GM19438 (cell line): ENCODE measurements around the gene RBBP5.

ENCODE experiments used
- ATAC-seq: cut with Tn5 transposase; IDR thresholded peaks from one replicate; pipeline ENCODE4 v1.9.1; 2021; ENCODE audit warnings: low read depth; ENCODE audit not compliant: unreplicated experiment

The RBBP5 gene

GRCh38 chr1:205075642-205076155, 46.1 kb downstream of the RBBP5 start:
- no peak for ATAC-seq

DNA sequence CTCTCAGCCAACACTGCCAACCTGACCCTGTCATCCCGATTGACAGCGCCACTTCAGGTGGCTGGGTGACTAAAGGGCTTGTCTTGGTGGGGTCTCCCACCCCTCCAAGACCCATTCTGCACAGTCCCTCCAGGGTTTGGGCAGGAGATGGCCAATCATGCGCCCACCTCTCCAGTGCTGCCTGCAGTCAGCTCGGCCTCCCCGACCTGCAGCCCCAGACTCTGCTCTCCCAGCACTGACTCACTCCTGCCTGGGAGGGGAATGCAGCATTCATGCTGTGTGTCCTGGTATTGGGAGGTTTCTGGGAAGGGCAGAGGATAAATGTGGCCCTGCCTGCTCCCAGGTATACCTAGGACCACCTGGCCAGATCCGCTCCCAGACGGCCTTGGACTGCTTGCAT, 47.3 kb downstream of the RBBP5 start:
- no peak for ATAC-seq

DNA sequence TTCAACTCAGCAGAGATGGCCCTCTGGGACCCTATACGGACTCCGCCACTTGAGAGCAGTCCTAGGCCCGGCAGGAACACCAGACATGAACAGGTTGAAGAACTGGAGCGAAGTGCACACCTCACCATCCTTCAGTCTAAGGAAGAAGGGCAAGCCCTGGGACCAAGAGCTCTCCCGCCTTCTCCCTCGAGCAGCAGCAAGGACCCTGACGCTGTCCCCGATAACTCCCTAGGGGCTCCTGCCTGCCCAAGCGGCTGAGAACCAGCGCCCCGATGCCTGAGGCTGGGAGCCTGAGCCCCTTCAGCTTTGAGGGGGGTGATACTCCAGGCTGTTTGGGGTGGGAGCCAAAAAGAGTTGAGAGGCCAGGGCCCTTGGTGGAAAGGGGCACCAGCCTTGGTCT, 47.7 kb downstream of the RBBP5 start:
- ATAC-seq, result no peak

DNA sequence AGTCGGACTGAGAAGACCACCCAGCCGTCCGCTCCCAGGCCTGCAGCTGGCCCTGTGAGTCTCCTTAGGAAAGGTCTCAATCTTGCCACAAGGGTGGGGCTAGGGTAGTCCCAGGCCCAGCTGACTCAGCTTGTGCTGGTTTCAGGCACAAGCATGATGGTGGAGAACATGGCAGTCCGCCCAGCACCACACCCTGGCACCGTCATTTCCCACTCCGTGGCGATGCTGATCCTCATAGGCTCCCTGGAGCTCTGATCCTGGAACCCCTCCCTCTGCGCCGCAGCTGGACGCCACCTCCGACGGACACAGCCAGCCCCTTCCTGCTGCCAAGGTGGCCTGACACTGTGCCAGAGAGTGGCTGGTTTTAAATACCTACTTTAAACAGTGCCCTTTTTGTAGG, 48.3 kb downstream of the RBBP5 start:
- no peak for ATAC-seq

DNA sequence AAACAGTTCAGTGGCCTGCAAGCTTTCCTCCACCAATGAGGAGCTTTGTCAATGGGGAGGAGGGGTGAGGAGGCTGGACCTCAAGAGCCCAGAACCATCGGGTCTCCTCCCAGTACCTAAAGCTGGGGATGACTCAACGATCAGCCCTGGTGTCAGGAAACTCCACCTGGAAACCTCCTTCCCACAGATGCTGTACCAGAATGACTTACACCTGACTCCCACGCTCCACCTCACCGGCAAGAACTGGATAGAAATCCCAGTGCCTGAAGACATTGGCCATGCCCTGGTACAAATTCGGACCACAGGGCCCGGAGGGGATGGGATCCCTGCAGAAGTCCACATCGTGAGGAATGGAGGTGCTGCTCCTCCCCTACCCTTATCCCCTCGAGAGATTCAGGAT, 48.9 kb downstream of the RBBP5 start:
- no peak for ATAC-seq

DNA sequence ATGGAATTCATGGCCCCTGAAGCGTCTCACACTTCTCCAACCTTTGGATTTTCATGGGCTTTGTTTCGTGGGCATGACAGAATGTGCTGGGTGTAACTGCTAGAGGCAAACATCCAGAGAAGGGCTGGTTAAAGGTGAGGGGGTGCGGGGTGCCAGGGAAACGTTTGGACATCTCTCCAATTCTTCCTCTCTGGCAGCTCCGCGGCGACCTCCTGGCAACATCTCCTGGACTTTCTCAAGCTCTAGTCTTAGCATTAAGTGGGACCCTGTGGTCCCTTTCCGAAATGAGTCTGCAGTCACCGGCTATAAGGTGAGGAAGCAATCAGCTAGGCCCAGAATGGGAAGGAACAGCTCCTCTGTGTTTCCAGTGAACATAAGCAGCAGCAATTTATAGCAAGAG, 49.5 kb downstream of the RBBP5 start:
- ATAC-seq, result no peak

GRCh38 chr1:205071801-205072200, 50.0 kb downstream of the RBBP5 start:
- no peak for ATAC-seq

DNA sequence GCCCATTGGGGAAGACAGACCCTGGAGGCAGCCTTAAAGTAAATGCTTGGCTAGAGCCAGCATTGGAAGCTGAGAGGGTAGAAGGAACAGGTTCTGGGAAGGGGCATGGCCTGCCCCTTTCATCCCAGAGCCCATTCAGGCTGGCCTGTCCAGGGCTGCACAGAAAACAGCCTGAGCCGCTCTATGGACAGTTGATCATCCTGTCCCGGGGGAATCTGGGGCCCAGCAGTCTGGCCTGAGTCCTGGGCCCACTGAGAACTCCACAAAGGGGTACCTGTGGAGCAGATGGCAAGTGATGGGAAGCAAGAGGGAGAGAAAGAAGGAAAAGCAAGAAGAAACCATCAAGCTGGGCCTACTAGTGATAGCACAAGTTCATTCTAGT, 50.8 kb downstream of the RBBP5 start:
- ATAC-seq, result no peak

DNA sequence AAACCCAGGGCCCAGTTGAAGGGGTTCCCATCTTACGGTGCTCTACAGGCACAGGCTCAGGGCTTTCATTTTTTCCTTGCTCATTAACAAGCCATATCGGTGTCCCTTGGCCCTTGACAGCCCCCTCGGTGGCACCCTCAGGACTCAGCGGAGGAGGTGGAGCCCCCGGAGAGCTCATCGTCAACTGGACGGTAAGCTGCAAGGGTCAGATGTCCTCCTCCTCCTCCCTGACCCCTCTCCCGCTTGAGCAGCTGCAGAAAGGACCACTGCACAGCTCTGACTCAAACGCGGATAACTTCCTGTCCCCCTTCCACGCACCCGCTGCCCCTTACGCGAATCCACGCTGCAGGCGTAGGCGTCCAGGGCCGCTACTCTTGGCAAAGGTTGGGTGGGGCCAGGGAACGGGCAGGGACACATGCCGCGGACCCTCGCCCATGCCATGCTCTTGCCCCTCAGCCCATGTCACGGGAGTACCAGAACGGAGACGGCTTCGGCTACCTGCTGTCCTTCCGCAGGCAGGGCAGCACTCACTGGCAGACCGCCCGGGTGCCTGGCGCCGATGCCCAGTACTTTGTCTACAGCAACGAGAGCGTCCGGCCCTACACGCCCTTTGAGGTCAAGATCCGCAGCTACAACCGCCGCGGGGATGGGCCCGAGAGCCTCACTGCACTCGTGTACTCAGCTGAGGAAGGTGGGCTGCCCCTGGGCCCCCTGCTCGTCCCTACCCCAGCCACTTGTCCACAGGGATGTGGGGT, 52.2 kb downstream of the RBBP5 start:
- no peak for ATAC-seq

DNA sequence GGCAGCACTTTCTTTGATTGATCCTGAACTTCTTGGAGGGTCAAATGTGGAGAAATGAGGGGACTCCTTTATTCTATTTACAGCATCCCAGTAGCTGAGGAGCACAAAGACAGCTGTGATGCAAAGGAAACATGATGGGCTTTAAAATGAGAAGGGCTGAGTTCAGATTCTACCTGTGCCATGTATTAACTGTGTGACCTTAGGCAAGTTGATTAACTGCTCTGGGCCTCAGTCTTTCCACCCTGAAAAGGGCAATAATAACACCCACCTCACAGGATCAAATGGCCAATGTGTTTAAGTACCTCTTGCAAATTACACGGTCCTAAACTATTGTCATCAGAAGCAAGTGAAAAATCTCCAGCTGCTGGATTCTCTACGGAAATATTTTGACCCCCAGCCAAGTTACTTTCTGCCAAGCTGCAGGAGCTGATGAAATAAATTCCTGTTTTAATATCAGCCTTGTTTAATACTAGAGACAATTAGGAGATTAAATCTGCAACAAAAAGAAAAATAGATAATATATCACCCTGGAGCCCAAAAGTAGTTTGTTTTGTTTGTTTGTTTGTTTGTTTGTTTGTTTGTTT, 53.2 kb downstream of the RBBP5 start:
- no peak for ATAC-seq

DNA sequence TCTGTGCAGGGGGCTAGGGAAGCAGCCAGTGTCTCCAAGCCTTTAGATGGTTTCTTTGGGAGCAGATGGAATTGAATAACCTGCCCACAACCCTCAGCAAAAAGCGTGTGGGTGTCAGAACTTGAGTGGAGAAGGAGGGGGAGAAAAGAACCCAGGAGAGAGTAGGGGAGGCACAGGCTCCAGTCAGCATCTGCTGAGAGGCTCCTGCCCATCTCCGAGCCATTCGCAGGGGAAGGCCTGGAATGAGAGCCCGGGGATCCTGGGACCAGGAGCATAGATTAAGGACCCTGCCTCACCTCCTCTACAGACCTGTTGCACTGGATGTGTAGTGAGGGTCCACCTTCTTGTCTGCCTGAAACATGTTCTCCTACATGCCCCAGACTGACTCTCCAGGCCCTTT, 53.8 kb downstream of the RBBP5 start:
- ATAC-seq, result no peak

DNA sequence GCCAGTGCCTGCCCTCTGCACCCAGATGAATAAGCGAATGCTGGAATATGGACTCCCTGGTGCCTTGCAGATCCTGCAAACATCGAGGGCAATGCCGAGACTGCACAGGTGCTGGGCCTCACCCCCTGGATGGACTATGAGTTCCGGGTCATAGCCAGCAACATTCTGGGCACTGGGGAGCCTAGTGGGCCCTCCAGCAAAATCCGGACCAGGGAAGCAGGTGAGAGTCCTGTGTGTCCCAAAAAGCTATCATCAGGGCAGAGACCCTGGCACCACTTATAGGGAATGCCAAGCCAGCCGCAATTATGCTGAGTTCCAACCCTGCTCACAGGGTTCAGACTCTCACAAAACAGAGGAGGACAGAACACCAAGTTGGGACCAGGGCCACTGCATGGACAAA, 54.7 kb downstream of the RBBP5 start:
- ATAC-seq, result no peak

DNA sequence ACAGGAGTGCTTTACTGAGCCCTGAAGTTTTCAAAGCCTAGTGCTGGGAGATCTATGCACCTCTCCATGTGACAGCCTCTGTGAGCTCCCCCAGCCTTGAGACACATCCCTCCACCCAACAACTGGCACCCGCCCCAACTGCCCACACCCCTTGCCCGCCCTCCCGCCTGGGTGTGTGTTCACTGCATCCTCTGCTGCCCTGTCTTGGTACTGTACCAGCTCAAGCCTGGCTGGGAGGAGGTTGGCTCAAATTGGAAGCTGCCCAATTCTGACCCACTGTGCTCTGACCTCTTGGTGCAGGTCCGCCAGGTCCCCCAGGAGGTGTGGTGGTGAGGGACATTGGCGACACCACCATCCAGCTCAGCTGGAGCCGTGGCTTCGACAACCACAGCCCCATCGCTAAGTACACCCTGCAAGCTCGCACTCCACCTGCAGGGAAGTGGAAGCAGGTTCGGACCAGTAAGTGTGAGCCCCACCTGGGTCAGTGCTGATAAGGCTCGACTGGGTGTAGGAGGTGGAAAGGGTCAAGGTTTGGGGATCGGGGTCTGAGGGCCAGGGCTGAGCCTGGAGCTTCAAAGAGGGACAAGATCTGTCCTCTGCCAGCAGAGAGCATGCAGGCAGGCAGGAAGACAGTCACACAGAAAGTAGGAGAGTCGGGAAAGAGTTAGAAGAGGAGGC, 55.5 kb downstream of the RBBP5 start:
- no peak for ATAC-seq

GRCh38 chr1:205065666-205066065, 56.1 kb downstream of the RBBP5 start:
- ATAC-seq, result no peak

GRCh38 chr1:205064741-205065316, 56.9 kb downstream of the RBBP5 start:
- ATAC-seq, result no peak

- ATAC-seq, result no peak
Observed at GRCh38 chr1:205064301-205064700, 57.5 kb downstream of the RBBP5 start.

DNA sequence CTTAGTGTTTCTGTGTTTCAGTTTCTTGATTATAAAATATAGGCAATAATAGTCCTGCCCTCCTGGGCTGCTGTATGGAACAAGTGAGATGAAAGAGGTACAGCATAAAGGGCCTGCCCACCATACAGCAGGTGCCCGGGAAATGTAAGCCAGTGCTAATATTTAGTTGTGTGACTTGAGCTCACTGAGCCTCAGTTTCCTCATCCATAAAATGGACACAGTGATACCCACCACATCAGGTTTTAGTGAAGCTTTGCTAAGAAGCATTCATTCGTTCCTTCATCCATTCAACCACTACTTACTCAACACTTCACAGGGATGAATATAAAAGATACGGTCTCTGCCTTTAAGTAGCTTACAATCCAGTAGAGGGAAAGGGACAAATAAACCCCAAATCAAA, 58.9 kb downstream of the RBBP5 start:
- no peak for ATAC-seq

DNA sequence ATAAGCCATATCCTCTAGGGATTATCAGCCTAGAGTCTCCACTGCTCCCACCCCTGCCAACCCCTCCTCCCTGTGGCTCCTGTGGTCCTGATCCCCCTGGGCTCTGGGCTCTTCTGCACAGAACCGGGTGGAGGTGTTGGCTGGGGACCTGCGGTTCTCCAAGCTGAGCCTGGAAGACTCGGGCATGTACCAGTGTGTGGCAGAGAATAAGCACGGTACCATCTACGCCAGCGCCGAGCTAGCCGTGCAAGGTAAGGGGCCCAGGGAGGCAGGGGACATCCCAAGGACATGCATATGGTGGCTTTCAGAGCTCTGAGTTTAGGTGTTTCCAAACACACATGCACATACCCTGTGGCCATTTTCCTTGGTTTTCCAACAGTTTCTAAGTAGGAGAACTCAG, 59.5 kb downstream of the RBBP5 start:
- ATAC-seq, result no peak

- no peak for ATAC-seq
Observed at GRCh38 chr1:205061665-205062069, 60.1 kb downstream of the RBBP5 start.

- ATAC-seq, result no peak
Observed at GRCh38 chr1:205061227-205061626, 60.6 kb downstream of the RBBP5 start.

DNA sequence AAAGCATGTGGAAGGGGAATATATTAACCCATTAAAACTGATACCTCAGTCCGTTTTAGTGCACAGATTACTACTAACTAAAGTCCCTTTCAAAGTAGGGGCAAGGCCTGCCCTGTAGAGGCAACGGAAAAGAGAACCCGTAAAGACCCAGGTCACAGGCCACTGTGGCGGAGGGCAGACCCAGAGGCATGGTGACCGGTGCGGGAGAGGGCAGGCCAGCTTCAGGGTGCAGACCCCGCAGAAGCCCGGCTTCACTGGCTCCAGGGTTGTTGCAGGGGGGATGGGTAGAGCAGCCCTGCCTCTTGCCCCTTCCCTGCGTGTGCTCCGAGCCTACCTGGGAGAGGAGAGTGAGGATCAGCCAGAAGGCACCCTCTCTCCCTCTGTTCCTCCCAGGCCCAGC, 61.0 kb downstream of the RBBP5 start:
- no peak for ATAC-seq
